Measurements from ENCODE around the gene LYL1. TPM values are rescaled to one million over a fixed set of nuclear protein-coding genes. Genes with fewer than 3 reads are reported as not detected.

The LYL1 gene
- total RNA-seq, 1 experiment from 2014 or later = 0.63 TPM

DNA sequence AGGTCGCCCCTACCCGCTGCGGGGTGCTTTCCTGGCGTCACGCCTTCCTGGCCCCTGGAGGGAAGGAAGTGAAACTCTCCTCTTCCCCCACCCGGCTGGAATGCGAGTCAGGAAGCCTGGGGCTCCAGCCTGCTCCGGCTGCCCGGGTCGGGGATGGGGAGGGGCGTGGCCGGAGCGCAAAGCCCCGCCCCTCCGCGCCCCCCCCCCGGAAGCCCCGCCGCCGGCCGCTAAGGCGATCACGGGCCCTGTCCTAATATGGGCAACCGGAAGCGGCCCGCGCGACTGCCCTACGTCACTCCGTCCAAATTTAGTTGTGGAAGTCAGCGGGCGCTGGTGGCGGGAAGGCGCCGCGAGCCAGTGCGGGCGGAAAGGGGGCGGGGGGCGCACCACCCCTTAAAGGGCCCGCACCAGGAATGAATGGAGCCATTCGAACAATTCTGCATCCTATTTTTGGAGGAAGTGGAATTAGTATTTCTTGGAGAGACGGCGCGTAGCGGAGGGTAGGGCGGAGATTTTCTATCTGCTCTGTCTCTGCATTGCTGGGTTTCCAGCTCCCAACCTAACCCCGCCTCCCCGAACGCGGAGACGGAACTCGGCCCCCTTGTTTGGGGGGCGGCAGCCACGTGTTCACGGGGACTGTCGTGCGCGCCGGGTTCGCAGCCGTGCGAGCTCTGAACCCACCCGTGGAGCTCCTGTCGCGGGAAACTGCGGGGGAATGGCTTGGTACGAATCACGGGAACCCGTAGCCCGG lies 49.1 kb upstream of the LYL1 start:
- peak overlapping the region; percentile 87 for H4K91ac ChIP-seq (ENCODE audit: insufficient read length, low read depth, low read length)
- peak overlapping the region; percentile 89 for H3K27ac ChIP-seq (ENCODE audit: insufficient read length, low read depth, low read length)
- H3K4ac ChIP-seq (ENCODE audit: low read depth, low read length) = peak overlapping the region; percentile 95; the same call in 1 of the 2 replicates
- peak overlapping the region; percentile 78 for H3K4me2 ChIP-seq (ENCODE audit: insufficient read depth, insufficient read length, low read length)
- Mint-ChIP-seq H3K4me3 (peak overlapping the region; percentile 97 to 98), H3K27ac (peak overlapping the region; percentile 98 to 100 (median 100)), H3K4me1 (peaks cover 19 to 22% of the 10 kb centered on the region in 2 experiments), H3K36me3 (ENCODE audit: insufficient read depth in 1 of 3, low read depth in 3 of 3) (peaks cover 17 to 23% (median 18%) of the 10 kb centered on the region in 3 experiments), H3K27me3 (ENCODE audit: low read depth) (peaks cover 12% of the 10 kb centered on the region), H3K9me3 (peaks cover 8 to 9% of the 10 kb centered on the region in 2 experiments; a peak in 4 of 5 replicates)
- H2AK5ac ChIP-seq (ENCODE audit: insufficient read length, low read length) = no peak overlapping the region
- peak; percentile 98 for DNase-seq
- TF ChIP-seq, protein P1, sequence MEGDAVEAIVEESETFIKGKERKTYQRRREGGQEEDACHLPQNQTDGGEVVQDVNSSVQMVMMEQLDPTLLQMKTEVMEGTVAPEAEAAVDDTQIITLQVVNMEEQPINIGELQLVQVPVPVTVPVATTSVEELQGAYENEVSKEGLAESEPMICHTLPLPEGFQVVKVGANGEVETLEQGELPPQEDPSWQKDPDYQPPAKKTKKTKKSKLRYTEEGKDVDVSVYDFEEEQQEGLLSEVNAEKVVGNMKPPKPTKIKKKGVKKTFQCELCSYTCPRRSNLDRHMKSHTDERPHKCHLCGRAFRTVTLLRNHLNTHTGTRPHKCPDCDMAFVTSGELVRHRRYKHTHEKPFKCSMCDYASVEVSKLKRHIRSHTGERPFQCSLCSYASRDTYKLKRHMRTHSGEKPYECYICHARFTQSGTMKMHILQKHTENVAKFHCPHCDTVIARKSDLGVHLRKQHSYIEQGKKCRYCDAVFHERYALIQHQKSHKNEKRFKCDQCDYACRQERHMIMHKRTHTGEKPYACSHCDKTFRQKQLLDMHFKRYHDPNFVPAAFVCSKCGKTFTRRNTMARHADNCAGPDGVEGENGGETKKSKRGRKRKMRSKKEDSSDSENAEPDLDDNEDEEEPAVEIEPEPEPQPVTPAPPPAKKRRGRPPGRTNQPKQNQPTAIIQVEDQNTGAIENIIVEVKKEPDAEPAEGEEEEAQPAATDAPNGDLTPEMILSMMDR (conservative IDR thresholded peaks at IDR 0.05) = no peak
- peaks cover 17% of the 10 kb centered on the region; the same call in 1 of the 2 replicates for H3K79me2 ChIP-seq (ENCODE audit: insufficient read depth, low read length)
- no peaks in the 10 kb centered on the region for H3K9me3 ChIP-seq (ENCODE audit: control insufficient read depth, low read depth, low read length)
- H4K20me1 ChIP-seq (ENCODE audit: control insufficient read depth, insufficient read depth, insufficient read length) = no peaks in the 10 kb centered on the region
- H3K56ac ChIP-seq (ENCODE audit: insufficient read length, low read depth, low read length) = peak overlapping the region; percentile 15
- H2BK5ac ChIP-seq (ENCODE audit: insufficient read length, low read length) = no peak overlapping the region
- H3K27me3 ChIP-seq (ENCODE audit: insufficient read depth, low read length) = no peaks in the 10 kb centered on the region
- H3K9ac ChIP-seq (ENCODE audit: extremely low read depth, insufficient read length, low read length) = peak overlapping the region; percentile 90
- no CpG with 5 or more reads among the region's 71 CpGs for WGBS (ENCODE audit: extremely low coverage, insufficient read length, low lambda C conversion rate)
- H4K8ac ChIP-seq (replicated peaks; ENCODE audit: insufficient read length, low read depth, low read length) = no peak overlapping the region
- H2AFZ ChIP-seq (ENCODE audit: low read length) = no peak overlapping the region
- H3K79me1 ChIP-seq (ENCODE audit: insufficient read depth, low read depth, low read length, poor library complexity, severe bottlenecking) = no peaks in the 10 kb centered on the region
- H2BK120ac ChIP-seq (ENCODE audit: low read depth, low read length, poor library complexity, severe bottlenecking) = peak overlapping the region; percentile 97
- no peak overlapping the region; the same call in 1 of the 2 replicates for H2BK15ac ChIP-seq (ENCODE audit: low read depth, low read length)
- no peak overlapping the region for H3K23ac ChIP-seq (ENCODE audit: insufficient read length, low read depth, low read length)
- H2BK20ac ChIP-seq (ENCODE audit: low read depth, low read length, poor library complexity, severe bottlenecking) = no peak overlapping the region
- H4K5ac ChIP-seq (ENCODE audit: insufficient read length, low read depth, low read length) = peak overlapping the region; percentile 4
- peak overlapping the region; percentile 96 for H3K18ac ChIP-seq (ENCODE audit: insufficient read length, low read depth, low read length)
- peak overlapping the region; percentile 86 for H3K14ac ChIP-seq (ENCODE audit: insufficient read depth, low read length)
- H3T11ph ChIP-seq (ENCODE audit: low read length) = peak overlapping the region; percentile 69
- peaks cover 22% of the 10 kb centered on the region for H3K23me2 ChIP-seq (ENCODE audit: insufficient read length, low read depth, low read length, poor library complexity, severe bottlenecking)
- no peaks in the 10 kb centered on the region; the same call in 1 of the 2 replicates for H3K4me1 ChIP-seq (ENCODE audit: insufficient read depth, low read length)
- peak overlapping the region; percentile 71 for H2BK12ac ChIP-seq (ENCODE audit: insufficient read length, low read depth, low read length)

Data from H9 (cell line).